WTC11 (cell line): Measurements from ENCODE around the gene EPM2A. TPM values are rescaled to one million over a fixed set of nuclear protein-coding genes. Genes with fewer than 3 reads are reported as not detected.

Experiments
- ATAC-seq: fragments of 200-7000 bp; cut with Tn5 transposase; 2 replicates; pipeline ENCODE4 v1.10.0; 2021; ENCODE audit warnings: mild to moderate bottlenecking, moderate library complexity
- CTCF ChIA-PET: fragments of 300-600 bp; sonication (Branson Sonifier 250); formaldehyde crosslinking; loops from one replicate; lab custom pipeline; 2021; ENCODE audit warnings: antibody characterized with exemption; lab: Charles Lee
- POLR2A ChIA-PET: fragments of 350-600 bp; sonication (Branson Sonifier 250); formaldehyde crosslinking; loops from one replicate; lab custom pipeline; 2021; ENCODE audit warnings: antibody characterized with exemption; lab: Charles Lee
- DNase-seq: peaks from one replicate; pipeline ENCODE4 v3.0.0; 2021; ENCODE audit warnings: low spot score
- H3K27ac Mint-ChIP-seq: 2 replicates; pipeline ENCODE4 v1.8.0; 2021; ENCODE audit warnings: mixed read lengths
- H3K27me3 Mint-ChIP-seq: 2 replicates; pipeline ENCODE4 v1.8.0; 2021; ENCODE audit warnings: low read depth, mild to moderate bottlenecking, moderate library complexity, mixed read lengths
- H3K36me3 Mint-ChIP-seq: 2 replicates; pipeline ENCODE4 v1.8.0; 2021; ENCODE audit warnings: mixed read lengths
- H3K4me1 Mint-ChIP-seq: 2 replicates; pipeline ENCODE4 v1.8.0; 2022; ENCODE audit warnings: mixed read lengths
- H3K4me3 Mint-ChIP-seq: 2 replicates; pipeline ENCODE4 v1.8.0; 2021; ENCODE audit warnings: mild to moderate bottlenecking, moderate library complexity, mixed read lengths
- H3K9me3 Mint-ChIP-seq: 2 replicates; pipeline ENCODE4 v1.8.0; 2021; ENCODE audit warnings: mixed read lengths
- ELF4 ChIP-seq: sonication (generic); formaldehyde crosslinking; IDR thresholded peaks from 2 replicates; pipeline ENCODE4 v1.8.1; 2022; ENCODE audit warnings: low read depth, mild to moderate bottlenecking, moderate library complexity, missing genetic modification reagents
- EMX1 ChIP-seq: fragments of 250-450 bp; sonication (Bioruptor Pico); IDR thresholded peaks from 2 replicates; pipeline ENCODE4 v1.8.0; 2021; ENCODE audit warnings: mild to moderate bottlenecking
- GABPB1 ChIP-seq: sonication (generic); formaldehyde crosslinking; IDR thresholded peaks from 2 replicates; pipeline ENCODE4 v1.8.1; 2023; ENCODE audit warnings: mild to moderate bottlenecking, missing genetic modification reagents
- GRHL2 ChIP-seq: fragments of 250-450 bp; sonication (Bioruptor Pico); IDR thresholded peaks from 2 replicates; pipeline ENCODE4 v1.8.0; 2022; ENCODE audit warnings: mild to moderate bottlenecking, moderate library complexity; ENCODE audit not compliant: insufficient replicate concordance, severe bottlenecking
- NFE2L1 ChIP-seq: sonication (generic); formaldehyde crosslinking; IDR thresholded peaks from 2 replicates; pipeline ENCODE4 v1.8.1; 2023; ENCODE audit warnings: missing genetic modification reagents
- NFYB ChIP-seq: sonication (generic); formaldehyde crosslinking; conservative IDR thresholded peaks from 2 replicates; pipeline ENCODE4 v1.8.0; 2022; ENCODE audit warnings: low read depth, missing genetic modification reagents
- NR3C1 ChIP-seq: sonication (generic); formaldehyde crosslinking; conservative IDR thresholded peaks from 2 replicates; pipeline ENCODE4 v1.8.1; 2023; ENCODE audit warnings: low read depth, mild to moderate bottlenecking, missing genetic modification reagents
- SMAD4 ChIP-seq: sonication (generic); formaldehyde crosslinking; IDR thresholded peaks from 2 replicates; pipeline ENCODE4 v1.8.0; 2022; ENCODE audit warnings: mild to moderate bottlenecking, missing genetic modification reagents
- SOX15 ChIP-seq: fragments of 250-450 bp; sonication (Bioruptor Pico); IDR thresholded peaks from 2 replicates; pipeline ENCODE4 v1.9.0; 2021; ENCODE audit warnings: mild to moderate bottlenecking
- TEAD1 ChIP-seq: sonication (generic); formaldehyde crosslinking; IDR thresholded peaks from 2 replicates; pipeline ENCODE4 v1.8.0; 2022; ENCODE audit warnings: mild to moderate bottlenecking, missing genetic modification reagents
- TEAD4 ChIP-seq: sonication (generic); formaldehyde crosslinking; IDR thresholded peaks from 2 replicates; pipeline ENCODE4 v1.8.0; 2022; ENCODE audit warnings: mild to moderate bottlenecking, missing genetic modification reagents
- TP53 ChIP-seq: sonication (generic); formaldehyde crosslinking; IDR thresholded peaks from 2 replicates; pipeline ENCODE4 v1.8.1; 2023; ENCODE audit warnings: mild to moderate bottlenecking, missing genetic modification reagents
- ZNF121 ChIP-seq: sonication (generic); formaldehyde crosslinking; IDR thresholded peaks from 2 replicates; pipeline ENCODE4 v1.8.0; 2023; ENCODE audit warnings: missing genetic modification reagents
- ZNF423 ChIP-seq: fragments of 250-450 bp; sonication (Bioruptor Pico); IDR thresholded peaks from 2 replicates; pipeline ENCODE4 v2.1.2; 2022; ENCODE audit warnings: mild to moderate bottlenecking, moderate library complexity
- total RNA-seq: library from RNA; stranded (reverse); gene quantifications from 3 replicates; pipeline ENCODE4 v1.2.3, GENCODE V29; 2021
- TF ChIP-seq, protein P1 (sequence below): fragments of 250-450 bp; sonication (Bioruptor Pico); IDR thresholded peaks from 2 replicates; pipeline ENCODE4 v1.9.0; 2021; ENCODE audit warnings: mild to moderate bottlenecking
- TF ChIP-seq, protein P2 (sequence below): sonication (generic); formaldehyde crosslinking; IDR thresholded peaks from 2 replicates; pipeline ENCODE4 v1.8.1; 2022; ENCODE audit warnings: mild to moderate bottlenecking, missing genetic modification reagents, moderate library complexity, borderline replicate concordance
- TF ChIP-seq, protein P3 (sequence below): fragments of 250-450 bp; sonication (Bioruptor Pico); IDR thresholded peaks from 2 replicates; pipeline ENCODE4 v1.8.0; 2021; ENCODE audit warnings: mild to moderate bottlenecking
- TF ChIP-seq, protein P4 (sequence below): fragments of 250-450 bp; sonication (Bioruptor Pico); IDR thresholded peaks from 2 replicates; pipeline ENCODE4 v1.9.0; 2021; ENCODE audit warnings: moderate library complexity, mild to moderate bottlenecking, inconsistent platforms, borderline replicate concordance
- TF ChIP-seq, protein P5 (sequence below): sonication (generic); formaldehyde crosslinking; IDR thresholded peaks from 2 replicates; pipeline ENCODE4 v1.8.1; 2022; ENCODE audit warnings: missing genetic modification reagents, borderline replicate concordance
- TF ChIP-seq, protein P6 (sequence below): sonication (generic); formaldehyde crosslinking; IDR thresholded peaks from 2 replicates; pipeline ENCODE4 v1.8.1; 2023; ENCODE audit warnings: mild to moderate bottlenecking, missing genetic modification reagents
- TF ChIP-seq, protein P7 (sequence below): sonication (generic); formaldehyde crosslinking; conservative IDR thresholded peaks from 2 replicates; pipeline ENCODE4 v1.8.1; 2023; ENCODE audit warnings: mild to moderate bottlenecking, low read depth, missing genetic modification reagents, moderate library complexity

The EPM2A gene
- total RNA-seq, 1 experiment from 2014 or later, result 5.3 TPM

DNA sequence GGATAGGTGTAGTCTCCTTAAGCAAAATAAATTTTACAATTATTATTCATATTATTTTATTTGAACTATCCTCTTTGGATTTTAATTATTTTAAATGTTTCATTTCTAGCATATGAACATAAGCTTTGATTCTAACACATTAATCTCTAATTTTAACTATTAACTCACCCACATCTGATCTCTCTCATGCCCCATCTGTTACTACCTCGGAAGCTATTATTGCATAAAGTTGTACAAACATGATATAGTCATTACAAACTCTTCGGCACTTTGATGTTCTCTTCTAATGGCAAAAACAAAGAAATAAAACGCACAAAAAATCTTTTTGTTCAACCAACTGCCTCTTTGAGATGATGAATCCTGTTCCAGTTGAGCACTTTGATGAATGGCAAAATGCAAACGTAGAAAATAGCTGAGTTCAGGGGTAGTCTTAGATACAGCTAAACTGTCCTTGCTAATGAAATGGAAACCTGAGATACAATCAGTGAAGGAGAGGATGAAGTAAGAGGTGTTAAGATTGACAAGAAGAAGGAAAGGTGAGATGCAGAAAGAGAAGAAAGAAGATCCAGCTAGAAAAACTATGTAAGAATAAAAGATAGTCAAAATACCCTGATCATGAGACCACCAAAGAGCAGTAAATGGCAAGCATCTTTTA lies 41.1 kb downstream of the EPM2A start:
- H3K27ac Mint-ChIP-seq, result no peak overlapping the region
- no peak for ATAC-seq
- peaks cover 20% of the 10 kb centered on the region for H3K36me3 Mint-ChIP-seq
- H3K4me1 Mint-ChIP-seq, result peaks cover 10% of the 10 kb centered on the region
- CTCF ChIA-PET, result interaction anchor here (1.3 kb wide), 1 partner anchor 9 kb away, joined by 3 read pairs; no protein-coding TSS in a partner anchor
- no peak overlapping the region for H3K4me3 Mint-ChIP-seq
- no peak for TF ChIP-seq ZNF121
- no peak for TF ChIP-seq EMX1 (CRISPR knock-in tag)
- TF ChIP-seq SOX15 (CRISPR knock-in tag), result no peak
- no peak for TF ChIP-seq ELF4
- TF ChIP-seq, all 79 proteins: peak for 0
- POLR2A ChIA-PET, result no interaction called here
- Mint-ChIP-seq H3K9me3 (peaks cover 31% of the 10 kb centered on the region), H3K27me3 (no peaks in the 10 kb centered on the region)
- DNase-seq, result no peak

DNA sequence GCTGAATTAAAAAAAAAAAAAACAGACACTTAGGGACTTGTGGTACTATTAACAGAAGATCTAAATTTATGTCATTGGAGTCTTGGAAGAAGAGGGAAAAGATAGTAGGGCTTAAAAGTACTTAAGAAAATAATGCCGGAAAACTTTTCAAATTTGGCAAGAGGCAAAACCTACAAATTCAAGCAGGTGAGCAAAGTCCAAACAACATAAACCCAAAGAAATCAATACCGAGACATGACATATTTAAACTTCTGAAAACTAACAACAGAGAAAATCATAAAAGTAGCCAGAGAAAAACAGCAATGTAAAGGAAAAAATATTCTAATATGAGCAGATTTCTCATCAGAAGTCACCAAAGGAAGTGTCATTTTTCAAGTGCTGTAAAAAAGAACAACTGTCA lies 44.4 kb downstream of the EPM2A start:
- CTCF ChIA-PET, result no interaction called here
- H3K4me3 Mint-ChIP-seq, result no peak overlapping the region
- no peak for ATAC-seq
- H3K27me3 Mint-ChIP-seq, result no peaks in the 10 kb centered on the region
- peaks cover 10% of the 10 kb centered on the region for H3K4me1 Mint-ChIP-seq
- POLR2A ChIA-PET, result no interaction called here
- TF ChIP-seq NFE2L1 (CRISPR knock-in tag) (no peak), TEAD1 (CRISPR knock-in tag) (no peak), GABPB1 (CRISPR knock-in tag) (no peak), TEAD4 (CRISPR knock-in tag) (no peak), SMAD4 (CRISPR knock-in tag) (no peak), NFYB (CRISPR knock-in tag) (no peak), NR3C1 (no peak)
- TF ChIP-seq, protein P1, sequence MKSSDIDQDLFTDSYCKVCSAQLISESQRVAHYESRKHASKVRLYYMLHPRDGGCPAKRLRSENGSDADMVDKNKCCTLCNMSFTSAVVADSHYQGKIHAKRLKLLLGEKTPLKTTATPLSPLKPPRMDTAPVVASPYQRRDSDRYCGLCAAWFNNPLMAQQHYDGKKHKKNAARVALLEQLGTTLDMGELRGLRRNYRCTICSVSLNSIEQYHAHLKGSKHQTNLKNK (CRISPR knock-in tag), result no peak
- TF ChIP-seq, protein P2, sequence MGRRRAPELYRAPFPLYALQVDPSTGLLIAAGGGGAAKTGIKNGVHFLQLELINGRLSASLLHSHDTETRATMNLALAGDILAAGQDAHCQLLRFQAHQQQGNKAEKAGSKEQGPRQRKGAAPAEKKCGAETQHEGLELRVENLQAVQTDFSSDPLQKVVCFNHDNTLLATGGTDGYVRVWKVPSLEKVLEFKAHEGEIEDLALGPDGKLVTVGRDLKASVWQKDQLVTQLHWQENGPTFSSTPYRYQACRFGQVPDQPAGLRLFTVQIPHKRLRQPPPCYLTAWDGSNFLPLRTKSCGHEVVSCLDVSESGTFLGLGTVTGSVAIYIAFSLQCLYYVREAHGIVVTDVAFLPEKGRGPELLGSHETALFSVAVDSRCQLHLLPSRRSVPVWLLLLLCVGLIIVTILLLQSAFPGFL, result no peak
- TF ChIP-seq, protein P3, sequence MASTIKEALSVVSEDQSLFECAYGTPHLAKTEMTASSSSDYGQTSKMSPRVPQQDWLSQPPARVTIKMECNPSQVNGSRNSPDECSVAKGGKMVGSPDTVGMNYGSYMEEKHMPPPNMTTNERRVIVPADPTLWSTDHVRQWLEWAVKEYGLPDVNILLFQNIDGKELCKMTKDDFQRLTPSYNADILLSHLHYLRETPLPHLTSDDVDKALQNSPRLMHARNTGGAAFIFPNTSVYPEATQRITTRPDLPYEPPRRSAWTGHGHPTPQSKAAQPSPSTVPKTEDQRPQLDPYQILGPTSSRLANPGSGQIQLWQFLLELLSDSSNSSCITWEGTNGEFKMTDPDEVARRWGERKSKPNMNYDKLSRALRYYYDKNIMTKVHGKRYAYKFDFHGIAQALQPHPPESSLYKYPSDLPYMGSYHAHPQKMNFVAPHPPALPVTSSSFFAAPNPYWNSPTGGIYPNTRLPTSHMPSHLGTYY (CRISPR knock-in tag), result no peak
- TF ChIP-seq, protein P4, sequence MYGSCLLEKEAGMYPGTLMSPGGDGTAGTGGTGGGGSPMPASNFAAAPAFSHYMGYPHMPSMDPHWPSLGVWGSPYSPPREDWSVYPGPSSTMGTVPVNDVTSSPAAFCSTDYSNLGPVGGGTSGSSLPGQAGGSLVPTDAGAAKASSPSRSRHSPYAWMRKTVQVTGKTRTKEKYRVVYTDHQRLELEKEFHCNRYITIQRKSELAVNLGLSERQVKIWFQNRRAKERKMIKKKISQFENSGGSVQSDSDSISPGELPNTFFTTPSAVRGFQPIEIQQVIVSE, result no peak
- TF ChIP-seq, protein P5, sequence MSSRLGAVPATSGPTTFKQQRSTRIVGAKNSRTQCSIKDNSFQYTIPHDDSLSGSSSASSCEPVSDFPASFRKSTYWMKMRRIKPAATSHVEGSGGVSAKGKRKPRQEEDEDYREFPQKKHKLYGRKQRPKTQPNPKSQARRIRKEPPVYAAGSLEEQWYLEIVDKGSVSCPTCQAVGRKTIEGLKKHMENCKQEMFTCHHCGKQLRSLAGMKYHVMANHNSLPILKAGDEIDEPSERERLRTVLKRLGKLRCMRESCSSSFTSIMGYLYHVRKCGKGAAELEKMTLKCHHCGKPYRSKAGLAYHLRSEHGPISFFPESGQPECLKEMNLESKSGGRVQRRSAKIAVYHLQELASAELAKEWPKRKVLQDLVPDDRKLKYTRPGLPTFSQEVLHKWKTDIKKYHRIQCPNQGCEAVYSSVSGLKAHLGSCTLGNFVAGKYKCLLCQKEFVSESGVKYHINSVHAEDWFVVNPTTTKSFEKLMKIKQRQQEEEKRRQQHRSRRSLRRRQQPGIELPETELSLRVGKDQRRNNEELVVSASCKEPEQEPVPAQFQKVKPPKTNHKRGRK, result no peak
- TF ChIP-seq, all 79 proteins: peak for 0
- no peak for DNase-seq
- Mint-ChIP-seq H3K27ac (no peak overlapping the region), H3K36me3 (no peaks in the 10 kb centered on the region), H3K9me3 (peaks cover 7% of the 10 kb centered on the region; the same call in 1 of the 2 replicates)

DNA sequence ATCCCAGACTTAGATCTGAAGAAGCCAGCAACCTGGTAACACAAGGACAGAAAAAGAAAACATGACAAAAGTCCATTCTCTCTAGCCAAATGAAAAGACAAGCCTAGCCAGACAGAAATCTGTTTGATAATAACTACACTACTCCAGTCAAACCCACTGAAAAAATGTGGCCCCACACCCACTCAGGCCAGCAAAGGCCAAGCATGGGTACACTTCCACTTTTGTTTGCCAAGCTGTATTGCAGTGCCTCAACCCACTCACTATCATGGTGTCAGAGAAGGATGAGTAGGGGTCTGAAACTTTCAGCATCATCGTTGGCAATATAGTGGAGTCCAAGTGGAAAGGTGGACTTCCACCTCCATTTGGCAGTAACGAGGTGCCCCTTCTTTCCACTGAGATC lies 45.8 kb downstream of the EPM2A start:
- Mint-ChIP-seq H3K27me3 (no peaks in the 10 kb centered on the region), H3K36me3 (no peaks in the 10 kb centered on the region), H3K9me3 (peaks cover 4% of the 10 kb centered on the region; the same call in 1 of the 2 replicates), H3K4me1 (peaks cover 10% of the 10 kb centered on the region), H3K27ac (no peak overlapping the region), H3K4me3 (no peak overlapping the region)
- POLR2A ChIA-PET, result no interaction called here
- no peak for DNase-seq
- CTCF ChIA-PET, result no interaction called here
- ATAC-seq, result no peak
- TF ChIP-seq, protein P6, sequence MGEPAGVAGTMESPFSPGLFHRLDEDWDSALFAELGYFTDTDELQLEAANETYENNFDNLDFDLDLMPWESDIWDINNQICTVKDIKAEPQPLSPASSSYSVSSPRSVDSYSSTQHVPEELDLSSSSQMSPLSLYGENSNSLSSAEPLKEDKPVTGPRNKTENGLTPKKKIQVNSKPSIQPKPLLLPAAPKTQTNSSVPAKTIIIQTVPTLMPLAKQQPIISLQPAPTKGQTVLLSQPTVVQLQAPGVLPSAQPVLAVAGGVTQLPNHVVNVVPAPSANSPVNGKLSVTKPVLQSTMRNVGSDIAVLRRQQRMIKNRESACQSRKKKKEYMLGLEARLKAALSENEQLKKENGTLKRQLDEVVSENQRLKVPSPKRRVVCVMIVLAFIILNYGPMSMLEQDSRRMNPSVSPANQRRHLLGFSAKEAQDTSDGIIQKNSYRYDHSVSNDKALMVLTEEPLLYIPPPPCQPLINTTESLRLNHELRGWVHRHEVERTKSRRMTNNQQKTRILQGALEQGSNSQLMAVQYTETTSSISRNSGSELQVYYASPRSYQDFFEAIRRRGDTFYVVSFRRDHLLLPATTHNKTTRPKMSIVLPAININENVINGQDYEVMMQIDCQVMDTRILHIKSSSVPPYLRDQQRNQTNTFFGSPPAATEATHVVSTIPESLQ, result no peak
- TF ChIP-seq ZNF423 (CRISPR knock-in tag) (no peak), TP53 (CRISPR knock-in tag) (no peak), GRHL2 (no peak)
- TF ChIP-seq, protein P7, sequence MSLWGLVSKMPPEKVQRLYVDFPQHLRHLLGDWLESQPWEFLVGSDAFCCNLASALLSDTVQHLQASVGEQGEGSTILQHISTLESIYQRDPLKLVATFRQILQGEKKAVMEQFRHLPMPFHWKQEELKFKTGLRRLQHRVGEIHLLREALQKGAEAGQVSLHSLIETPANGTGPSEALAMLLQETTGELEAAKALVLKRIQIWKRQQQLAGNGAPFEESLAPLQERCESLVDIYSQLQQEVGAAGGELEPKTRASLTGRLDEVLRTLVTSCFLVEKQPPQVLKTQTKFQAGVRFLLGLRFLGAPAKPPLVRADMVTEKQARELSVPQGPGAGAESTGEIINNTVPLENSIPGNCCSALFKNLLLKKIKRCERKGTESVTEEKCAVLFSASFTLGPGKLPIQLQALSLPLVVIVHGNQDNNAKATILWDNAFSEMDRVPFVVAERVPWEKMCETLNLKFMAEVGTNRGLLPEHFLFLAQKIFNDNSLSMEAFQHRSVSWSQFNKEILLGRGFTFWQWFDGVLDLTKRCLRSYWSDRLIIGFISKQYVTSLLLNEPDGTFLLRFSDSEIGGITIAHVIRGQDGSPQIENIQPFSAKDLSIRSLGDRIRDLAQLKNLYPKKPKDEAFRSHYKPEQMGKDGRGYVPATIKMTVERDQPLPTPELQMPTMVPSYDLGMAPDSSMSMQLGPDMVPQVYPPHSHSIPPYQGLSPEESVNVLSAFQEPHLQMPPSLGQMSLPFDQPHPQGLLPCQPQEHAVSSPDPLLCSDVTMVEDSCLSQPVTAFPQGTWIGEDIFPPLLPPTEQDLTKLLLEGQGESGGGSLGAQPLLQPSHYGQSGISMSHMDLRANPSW (CRISPR knock-in tag), result no peak
